ENCODE results near the gene MEGF6. TPM values are rescaled to one million over a fixed set of nuclear protein-coding genes. Genes with fewer than 3 reads are reported as not detected.

The MEGF6 gene
- total and polyA plus RNA-seq, 9 of the 15 experiments (the other 6 are each of a cell fraction or from before 2014, with no cell fraction given) = 0.03 to 1.7 (median 0.24) TPM; not detected in 3

DNA sequence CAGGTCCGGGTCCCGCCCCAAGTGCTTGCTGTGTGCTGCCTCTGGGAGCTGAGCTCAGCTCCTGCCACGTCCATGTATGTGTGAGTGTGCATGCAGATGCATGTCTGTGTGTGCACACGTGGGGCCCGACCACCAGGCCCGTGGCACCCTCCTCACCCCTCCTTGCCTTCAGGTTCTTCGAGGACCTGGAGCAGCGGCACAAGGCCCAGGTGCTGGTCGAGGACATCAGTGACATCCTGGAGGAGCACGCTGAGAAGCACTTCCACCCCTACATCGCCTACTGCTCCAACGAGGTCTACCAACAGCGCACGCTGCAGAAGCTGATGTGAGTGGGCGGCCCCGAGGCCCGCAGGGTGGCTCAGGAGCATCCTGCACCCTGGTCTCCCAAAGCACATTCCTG, 138.4 kb downstream of the MEGF6 start:
- no peak for DNase-seq (ENCODE audit: extremely low read depth in 1 of 4, low spot score in 3 of 4)
- WGBS (ENCODE audit: insufficient coverage, low coverage, missing lambda C conversion rate) = 1% methylated on average over 15 of the region's 17 CpGs
- no peak overlapping the region for H3K4me3 ChIP-seq
- in situ Hi-C loops (cut with MboI) = no loop called here
- peaks cover 14% of the 10 kb centered on the region; the same call in 1 of the 2 replicates for H4K20me1 ChIP-seq (replicated peaks; ENCODE audit: control insufficient read depth, insufficient read depth, low read length)
- ChIA-PET POLR2A (no interaction called here), CTCF (ENCODE audit: low intra/inter-chr PET ratio) (interaction anchor here (2.2 kb wide), 1 partner anchor 19 kb away, joined by 13 read pairs; the partner anchor contains the start of gene ARHGEF16)
- no peak for FAIRE-seq
- no peak overlapping the region for H2AFZ ChIP-seq (ENCODE audit: low read depth, low read length)
- BruUV-seq (replicated peaks) = no TSS peak
- H3K36me3 ChIP-seq (ENCODE audit: control insufficient read depth, insufficient read depth, low read length) = no peaks in the 10 kb centered on the region
- H3K9ac ChIP-seq (ENCODE audit: insufficient read depth in 1 of 2, low read depth in 2 of 2, low read length in 2 of 2) = no peak overlapping the region
- no peaks in the 10 kb centered on the region for H3K9me3 ChIP-seq (replicated peaks; ENCODE audit: control insufficient read depth, insufficient read depth, low read depth, low read length)
- peaks cover 0 to 57% of the 10 kb centered on the region in 2 experiments; a peak in 3 of 5 replicates for H3K4me1 ChIP-seq (replicated peaks in 1 of 2; ENCODE audit: control insufficient read depth in 2 of 2, insufficient read depth in 2 of 2, low read length in 2 of 2)
- peaks cover 4% of the 10 kb centered on the region for H3K9me1 ChIP-seq (ENCODE audit: control insufficient read depth, insufficient read depth, low read length)
- H3K27ac ChIP-seq (ENCODE audit: extremely low read depth, low read depth, low read length) = no peak overlapping the region
- H3K4me2 ChIP-seq (ENCODE audit: insufficient read depth, low read length) = no peak overlapping the region
- peaks cover 2 to 36% of the 10 kb centered on the region in 2 experiments; a peak in 4 of 5 replicates for H3K27me3 ChIP-seq (ENCODE audit: control insufficient read depth in 2 of 2, insufficient read depth in 2 of 2, low read length in 2 of 2)
- TF ChIP-seq ZNF197 (CRISPR knock-in tag; IDR thresholded peaks at IDR 0.05; ENCODE audit: low read depth) (no peak), RUNX1 (IDR thresholded peaks at IDR 0.05; ENCODE audit: low read depth) (no peak), FUS (optimal IDR thresholded peaks at IDR 0.05; ENCODE audit: low read depth, low read length) (no peak), TAF15 (IDR thresholded peaks at IDR 0.05; ENCODE audit: low read depth, low read length) (no peak), ZFPM2 (CRISPR knock-in tag; IDR thresholded peaks at IDR 0.05) (no peak), HMGN3 (IDR thresholded peaks at IDR 0.05; ENCODE audit: borderline replicate concordance, extremely low read depth, insufficient read length, low read depth, low read length) (no peak), BCL6 (CRISPR knock-in tag; IDR thresholded peaks at IDR 0.05) (no peak), KLF1 (tag; IDR thresholded peaks at IDR 0.05) (no peak), HNRNPH1 (optimal IDR thresholded peaks at IDR 0.05; ENCODE audit: low read depth, low read length) (no peak), GATAD2A (IDR thresholded peaks at IDR 0.05) (no peak), TEAD2 (tag; IDR thresholded peaks at IDR 0.05) (no peak), ZNF146 (CRISPR knock-in tag; IDR thresholded peaks at IDR 0.05; ENCODE audit: unreplicated experiment) (no peak)
- TF ChIP-seq, protein P1, sequence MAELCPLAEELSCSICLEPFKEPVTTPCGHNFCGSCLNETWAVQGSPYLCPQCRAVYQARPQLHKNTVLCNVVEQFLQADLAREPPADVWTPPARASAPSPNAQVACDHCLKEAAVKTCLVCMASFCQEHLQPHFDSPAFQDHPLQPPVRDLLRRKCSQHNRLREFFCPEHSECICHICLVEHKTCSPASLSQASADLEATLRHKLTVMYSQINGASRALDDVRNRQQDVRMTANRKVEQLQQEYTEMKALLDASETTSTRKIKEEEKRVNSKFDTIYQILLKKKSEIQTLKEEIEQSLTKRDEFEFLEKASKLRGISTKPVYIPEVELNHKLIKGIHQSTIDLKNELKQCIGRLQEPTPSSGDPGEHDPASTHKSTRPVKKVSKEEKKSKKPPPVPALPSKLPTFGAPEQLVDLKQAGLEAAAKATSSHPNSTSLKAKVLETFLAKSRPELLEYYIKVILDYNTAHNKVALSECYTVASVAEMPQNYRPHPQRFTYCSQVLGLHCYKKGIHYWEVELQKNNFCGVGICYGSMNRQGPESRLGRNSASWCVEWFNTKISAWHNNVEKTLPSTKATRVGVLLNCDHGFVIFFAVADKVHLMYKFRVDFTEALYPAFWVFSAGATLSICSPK (IDR thresholded peaks at IDR 0.05; ENCODE audit: borderline replicate concordance) = no peak
- TF ChIP-seq, protein P2, sequence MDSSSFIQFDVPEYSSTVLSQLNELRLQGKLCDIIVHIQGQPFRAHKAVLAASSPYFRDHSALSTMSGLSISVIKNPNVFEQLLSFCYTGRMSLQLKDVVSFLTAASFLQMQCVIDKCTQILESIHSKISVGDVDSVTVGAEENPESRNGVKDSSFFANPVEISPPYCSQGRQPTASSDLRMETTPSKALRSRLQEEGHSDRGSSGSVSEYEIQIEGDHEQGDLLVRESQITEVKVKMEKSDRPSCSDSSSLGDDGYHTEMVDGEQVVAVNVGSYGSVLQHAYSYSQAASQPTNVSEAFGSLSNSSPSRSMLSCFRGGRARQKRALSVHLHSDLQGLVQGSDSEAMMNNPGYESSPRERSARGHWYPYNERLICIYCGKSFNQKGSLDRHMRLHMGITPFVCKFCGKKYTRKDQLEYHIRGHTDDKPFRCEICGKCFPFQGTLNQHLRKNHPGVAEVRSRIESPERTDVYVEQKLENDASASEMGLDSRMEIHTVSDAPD (CRISPR knock-in tag; IDR thresholded peaks at IDR 0.05) = no peak
- TF ChIP-seq, protein P3, sequence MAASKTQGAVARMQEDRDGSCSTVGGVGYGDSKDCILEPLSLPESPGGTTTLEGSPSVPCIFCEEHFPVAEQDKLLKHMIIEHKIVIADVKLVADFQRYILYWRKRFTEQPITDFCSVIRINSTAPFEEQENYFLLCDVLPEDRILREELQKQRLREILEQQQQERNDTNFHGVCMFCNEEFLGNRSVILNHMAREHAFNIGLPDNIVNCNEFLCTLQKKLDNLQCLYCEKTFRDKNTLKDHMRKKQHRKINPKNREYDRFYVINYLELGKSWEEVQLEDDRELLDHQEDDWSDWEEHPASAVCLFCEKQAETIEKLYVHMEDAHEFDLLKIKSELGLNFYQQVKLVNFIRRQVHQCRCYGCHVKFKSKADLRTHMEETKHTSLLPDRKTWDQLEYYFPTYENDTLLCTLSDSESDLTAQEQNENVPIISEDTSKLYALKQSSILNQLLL (CRISPR knock-in tag; IDR thresholded peaks at IDR 0.05; ENCODE audit: borderline replicate concordance) = no peak
- TF ChIP-seq, protein P4, sequence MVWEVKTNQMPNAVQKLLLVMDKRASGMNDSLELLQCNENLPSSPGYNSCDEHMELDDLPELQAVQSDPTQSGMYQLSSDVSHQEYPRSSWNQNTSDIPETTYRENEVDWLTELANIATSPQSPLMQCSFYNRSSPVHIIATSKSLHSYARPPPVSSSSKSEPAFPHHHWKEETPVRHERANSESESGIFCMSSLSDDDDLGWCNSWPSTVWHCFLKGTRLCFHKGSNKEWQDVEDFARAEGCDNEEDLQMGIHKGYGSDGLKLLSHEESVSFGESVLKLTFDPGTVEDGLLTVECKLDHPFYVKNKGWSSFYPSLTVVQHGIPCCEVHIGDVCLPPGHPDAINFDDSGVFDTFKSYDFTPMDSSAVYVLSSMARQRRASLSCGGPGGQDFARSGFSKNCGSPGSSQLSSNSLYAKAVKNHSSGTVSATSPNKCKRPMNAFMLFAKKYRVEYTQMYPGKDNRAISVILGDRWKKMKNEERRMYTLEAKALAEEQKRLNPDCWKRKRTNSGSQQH (CRISPR knock-in tag; IDR thresholded peaks at IDR 0.05) = no peak
- intact Hi-C loops (cut with micrococcal nuclease) = no loop called here
- no peaks in the 10 kb centered on the region for H3K79me2 ChIP-seq (ENCODE audit: control insufficient read depth, insufficient read depth, low read length)
- ATAC-seq = no peak

All from K562 (cell line).